HG03521 (cell line): ENCODE measurements around the gene HDAC6.
A peak's percentile ranks its signal among the peaks of the same experiment; 100 is the strongest.
"Not testable (repeated sequence)": the region's sequence is repeated elsewhere in the genome, so short reads cannot be mapped to it uniquely, and the experiment has no call there.

Experiments used
- ATAC-seq: cut with Tn5 transposase; IDR thresholded peaks from one replicate; pipeline ENCODE4 v1.9.1; 2021; ENCODE audit warnings: mild to moderate bottlenecking, moderate library complexity; ENCODE audit not compliant: unreplicated experiment

The HDAC6 gene

DNA sequence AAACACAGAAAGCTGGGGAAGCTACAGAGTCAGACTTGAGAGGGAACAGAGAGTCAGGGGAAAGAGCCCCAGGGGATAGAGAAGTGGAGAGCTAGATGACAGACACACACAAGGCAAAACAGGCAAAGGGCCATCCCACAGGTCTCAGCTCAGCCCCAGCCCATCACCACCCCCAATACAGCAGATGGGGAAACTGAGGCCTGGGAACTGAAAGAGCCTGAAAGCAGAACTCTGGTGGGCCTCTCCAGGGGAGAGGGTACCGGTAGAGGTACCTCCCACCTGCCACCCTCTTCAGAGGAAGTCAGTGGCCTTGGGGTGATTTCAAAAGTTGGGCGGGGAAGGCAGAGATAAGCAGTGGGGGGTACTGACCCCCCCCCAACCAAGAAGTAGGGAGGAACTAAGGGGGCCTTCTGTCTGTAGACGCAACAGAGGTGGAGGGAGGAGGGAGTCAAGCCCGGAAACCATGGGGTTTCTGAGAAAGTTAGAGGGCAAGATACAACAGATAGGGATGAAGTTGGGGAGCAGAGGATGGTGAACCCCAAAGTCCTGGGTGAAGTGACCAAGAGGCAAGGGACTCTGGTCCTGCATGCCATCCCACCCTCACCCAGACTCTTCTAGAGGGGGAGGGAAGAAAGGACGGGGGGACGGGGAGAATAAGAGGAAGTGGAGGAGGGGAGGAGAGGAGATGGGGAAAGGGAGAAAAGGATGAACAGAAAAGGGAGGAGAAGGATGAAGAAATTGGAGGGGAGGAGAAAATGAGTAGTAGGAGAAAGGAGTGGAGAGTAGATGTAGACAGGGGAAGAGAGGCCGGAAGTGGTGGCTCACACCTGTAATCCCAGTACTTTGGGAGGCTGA, 12.3 kb upstream of the HDAC6 start:
- ATAC-seq: no peak

DNA sequence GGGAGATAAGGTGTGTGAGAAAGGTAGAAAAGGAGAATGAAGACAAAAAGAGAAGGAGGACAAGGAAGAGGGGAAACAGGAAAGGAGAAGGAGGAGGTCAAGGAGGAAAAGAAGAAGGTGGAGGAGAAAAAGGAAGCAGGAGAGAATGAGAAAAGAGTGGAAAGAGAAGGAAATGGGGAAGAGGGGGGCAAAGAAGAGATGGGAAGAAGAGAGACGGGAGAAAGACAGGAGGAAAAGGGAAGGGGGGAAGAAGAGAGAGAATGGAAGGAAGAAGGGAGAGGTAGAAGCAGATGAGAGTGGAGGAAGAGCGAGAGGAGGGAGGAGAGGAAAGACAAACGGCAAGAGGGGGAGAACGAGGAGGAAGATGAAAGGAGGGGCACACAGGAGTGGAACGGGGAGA, 11.4 kb upstream of the HDAC6 start:
- no peak for ATAC-seq

DNA sequence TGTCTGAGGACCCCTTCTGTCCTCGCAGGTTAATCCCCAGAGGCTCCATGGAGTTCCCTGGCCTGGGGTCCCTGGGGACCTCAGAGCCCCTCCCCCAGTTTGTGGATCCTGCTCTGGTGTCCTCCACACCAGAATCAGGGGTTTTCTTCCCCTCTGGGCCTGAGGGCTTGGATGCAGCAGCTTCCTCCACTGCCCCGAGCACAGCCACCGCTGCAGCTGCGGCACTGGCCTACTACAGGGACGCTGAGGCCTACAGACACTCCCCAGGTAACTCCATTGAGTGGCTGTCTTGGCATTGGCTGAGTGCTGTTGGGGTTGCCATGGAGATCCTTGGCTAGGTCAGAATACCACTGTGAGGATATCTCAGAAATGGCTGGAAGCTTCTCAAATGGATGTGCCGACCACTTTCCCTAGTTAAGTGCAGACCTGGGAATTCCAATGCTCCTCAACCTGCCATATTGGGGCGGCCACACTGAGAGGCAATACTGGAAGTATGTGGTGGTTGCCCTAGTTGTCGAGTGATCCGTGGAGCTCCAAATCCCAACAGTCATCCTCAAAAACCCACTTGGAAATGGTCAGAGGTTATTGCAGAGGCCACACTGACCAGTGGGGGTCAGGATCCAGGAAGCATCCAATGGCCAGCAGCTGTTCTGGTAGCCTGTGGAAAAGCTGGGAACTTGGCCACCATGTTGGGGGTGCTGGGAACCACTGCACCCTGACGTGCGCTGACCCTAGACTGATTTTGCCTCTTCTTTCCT, 10.6 kb upstream of the HDAC6 start:
- no peak for ATAC-seq

DNA sequence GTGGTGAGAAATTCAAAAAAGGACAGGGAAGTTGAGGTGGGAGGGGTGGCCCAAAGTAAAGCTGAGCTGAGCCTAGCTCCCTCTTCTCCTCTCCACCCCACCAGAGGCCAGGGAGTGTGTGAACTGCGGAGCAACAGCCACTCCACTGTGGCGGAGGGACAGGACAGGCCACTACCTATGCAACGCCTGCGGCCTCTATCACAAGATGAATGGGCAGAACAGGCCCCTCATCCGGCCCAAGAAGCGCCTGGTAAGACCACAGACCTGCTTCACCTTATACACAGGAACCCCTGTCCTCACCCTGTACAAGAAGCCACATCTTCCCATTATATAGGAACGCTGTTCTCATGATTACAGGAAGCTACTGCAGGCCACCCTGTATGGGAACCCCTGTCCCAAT, 9.6 kb upstream of the HDAC6 start:
- no peak for ATAC-seq

- no peak for ATAC-seq
Observed at GRCh38 chrX:48793935-48794334, 7.9 kb upstream of the HDAC6 start.

- no peak for ATAC-seq
Observed at GRCh38 chrX:48794340-48794910, 7.4 kb upstream of the HDAC6 start.

DNA sequence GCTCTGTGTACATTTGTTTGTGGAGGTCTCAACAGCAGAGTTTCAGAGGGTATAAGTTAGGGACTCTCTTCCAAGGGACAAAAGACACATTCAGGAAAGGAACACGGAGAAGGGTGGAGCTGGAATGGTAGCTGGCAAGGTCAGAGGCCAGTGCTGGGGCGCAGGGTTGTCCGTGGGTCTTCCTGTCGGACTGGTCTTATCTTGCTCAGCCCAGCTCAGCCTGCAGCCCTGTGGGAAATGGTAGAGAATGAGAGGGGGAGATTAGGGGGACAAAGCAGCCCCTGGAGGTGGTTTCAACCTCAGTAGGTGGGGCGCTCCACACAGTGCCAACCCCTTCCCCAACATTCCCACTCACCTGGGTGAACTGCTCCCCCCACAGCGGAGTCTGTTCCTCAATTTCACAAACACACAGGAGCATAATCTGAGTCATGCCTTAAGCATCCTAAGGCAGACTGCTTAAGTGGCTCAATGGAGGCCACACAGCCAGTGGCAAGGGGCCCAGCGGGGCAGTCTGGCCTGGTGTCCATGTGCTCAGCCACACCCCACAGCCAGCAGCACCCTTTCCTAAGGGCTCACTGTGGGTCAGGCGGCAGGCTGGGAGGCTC, 6.9 kb upstream of the HDAC6 start:
- no peak for ATAC-seq

DNA sequence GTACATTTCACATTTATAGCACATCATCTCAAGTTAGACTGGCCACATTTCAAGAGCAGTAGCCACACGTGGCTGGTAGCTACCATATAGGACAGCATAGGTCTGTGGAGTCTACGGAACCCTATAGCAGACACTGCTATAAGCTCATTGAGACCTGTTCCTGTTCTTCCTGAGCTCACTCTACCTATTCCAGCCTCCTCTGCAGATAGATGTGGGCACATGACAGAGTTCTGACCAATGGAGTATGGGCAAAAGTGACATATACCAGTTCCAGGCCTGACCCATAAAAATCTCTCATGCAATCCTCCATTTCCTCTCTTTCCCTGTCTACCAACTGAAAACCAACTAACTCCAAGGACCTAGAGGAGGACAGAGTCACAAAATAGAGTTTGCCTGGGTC, 3.5 kb upstream of the HDAC6 start:
- no peak for ATAC-seq

- ATAC-seq: no peak
Observed at GRCh38 chrX:48800574-48801279, 1.1 kb upstream of the HDAC6 start.

DNA sequence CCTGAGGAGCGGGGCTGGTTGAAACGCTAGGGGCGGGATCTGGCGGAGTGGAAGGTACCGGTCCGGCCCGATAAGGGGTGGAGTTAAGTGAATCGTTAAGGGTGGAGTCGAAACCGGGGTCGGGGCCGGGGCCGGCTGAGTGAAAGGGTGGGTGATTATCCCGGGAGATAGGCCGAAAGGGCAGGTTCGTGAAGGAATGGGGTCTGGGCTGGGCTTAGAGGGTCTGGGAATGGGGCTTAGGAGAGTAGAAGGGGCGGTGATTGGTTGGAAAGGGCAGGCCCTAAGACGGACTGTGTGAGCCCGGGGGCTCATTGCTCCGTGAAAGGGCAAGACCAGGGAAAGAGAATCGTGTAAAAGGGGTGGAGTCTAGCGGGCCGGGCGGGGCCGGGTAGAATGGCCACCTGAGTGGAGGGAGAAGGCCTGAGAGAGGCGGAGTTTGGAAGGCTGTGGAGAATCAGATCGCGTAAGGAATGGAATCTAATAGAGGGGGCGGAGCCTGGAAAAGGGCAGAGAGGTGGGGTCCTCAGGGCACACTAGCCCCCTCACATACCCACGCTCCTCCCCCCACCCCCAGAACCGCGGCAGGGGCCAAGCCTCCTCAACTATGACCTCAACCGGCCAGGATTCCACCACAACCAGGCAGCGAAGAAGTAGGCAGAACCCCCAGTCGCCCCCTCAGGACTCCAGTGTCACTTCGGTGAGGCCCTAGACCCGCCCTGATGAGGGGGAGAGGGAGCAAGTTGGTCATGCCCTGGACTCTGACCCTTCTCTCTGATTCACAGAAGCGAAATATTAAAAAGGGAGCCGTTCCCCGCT, 430 bp downstream of the HDAC6 start:
- ATAC-seq: peak; percentile 30

DNA sequence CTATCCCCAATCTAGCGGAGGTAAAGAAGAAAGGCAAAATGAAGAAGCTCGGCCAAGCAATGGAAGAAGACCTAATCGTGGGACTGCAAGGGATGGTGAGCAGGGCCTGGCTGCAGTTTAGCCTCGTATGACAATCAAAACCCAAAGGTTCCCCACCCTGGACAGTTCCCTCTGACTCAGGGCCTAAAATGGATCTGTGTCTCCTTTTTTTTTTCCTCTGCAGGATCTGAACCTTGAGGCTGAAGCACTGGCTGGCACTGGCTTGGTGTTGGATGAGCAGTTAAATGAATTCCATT, 986 bp downstream of the HDAC6 start:
- ATAC-seq: no peak

DNA sequence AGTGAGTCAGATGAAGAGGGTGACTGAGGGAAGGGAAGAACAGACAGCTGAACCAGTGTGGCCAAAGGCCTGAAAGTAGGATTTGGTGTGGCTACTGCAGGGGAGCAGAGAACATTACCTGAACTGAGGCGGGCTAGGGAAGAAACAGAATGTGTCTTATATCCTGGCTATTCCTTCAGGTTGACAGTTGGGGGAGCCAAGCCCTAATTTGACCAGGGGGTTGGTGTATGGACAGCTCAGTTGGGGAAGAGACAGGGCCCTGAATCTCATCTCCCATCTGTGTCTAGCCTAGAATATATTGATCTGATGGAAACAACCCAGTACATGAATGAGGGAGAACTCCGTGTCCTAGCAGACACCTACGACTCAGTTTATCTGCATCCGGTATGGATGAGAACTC, 4.2 kb downstream of the HDAC6 start:
- ATAC-seq: no peak

GRCh38 chrX:48813644-48814043, 11.8 kb downstream of the HDAC6 start:
- ATAC-seq: no peak

GRCh38 chrX:48814722-48815121, 12.9 kb downstream of the HDAC6 start:
- ATAC-seq: no peak

- no peak for ATAC-seq
Observed at GRCh38 chrX:48815266-48815665, 13.4 kb downstream of the HDAC6 start.

DNA sequence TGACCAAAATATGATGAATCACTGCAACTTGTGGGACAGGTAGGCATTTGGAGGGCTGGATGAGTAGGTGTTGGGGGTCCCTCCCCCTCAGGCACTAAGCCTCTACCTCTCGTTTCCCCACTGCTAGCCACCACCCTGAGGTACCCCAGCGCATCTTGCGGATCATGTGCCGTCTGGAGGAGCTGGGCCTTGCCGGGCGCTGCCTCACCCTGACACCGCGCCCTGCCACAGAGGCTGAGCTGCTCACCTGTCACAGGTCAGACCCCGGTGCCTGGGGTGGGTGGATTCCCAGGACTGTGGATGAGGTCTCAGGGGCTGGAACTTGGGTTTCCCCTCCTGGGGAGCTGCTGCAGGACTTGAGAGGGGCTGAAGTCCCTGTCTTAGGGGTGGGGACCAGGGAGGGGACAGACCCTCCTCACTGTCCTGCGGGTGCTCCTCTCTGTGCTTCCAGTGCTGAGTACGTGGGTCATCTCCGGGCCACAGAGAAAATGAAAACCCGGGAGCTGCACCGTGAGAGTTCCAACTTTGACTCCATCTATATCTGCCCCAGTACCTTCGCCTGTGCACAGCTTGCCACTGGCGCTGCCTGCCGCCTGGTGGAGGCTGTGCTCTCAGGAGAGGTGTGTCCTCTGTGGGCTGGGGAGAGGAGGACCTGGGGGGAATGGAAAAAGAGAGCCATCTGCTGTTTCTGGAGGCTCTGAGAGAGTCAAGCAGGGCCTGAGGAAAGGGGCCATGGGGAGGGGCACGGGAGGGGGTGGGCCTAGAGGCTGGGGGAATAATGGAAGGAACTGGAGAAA, 14.3 kb downstream of the HDAC6 start:
- ATAC-seq: no peak

DNA sequence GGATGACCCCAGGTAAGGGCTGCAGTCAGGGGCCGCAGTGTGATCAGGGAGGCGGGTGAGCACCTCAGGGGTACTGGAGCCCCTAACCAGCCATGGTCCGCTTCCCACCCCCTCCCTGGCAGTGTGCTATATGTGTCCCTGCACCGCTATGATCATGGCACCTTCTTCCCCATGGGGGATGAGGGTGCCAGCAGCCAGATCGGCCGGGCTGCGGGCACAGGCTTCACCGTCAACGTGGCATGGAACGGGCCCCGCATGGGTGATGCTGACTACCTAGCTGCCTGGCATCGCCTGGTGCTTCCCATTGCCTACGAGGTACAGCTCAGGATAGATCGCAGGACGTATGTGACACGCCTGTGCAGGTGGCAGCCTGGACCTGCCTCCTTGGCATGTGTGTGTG, 16.2 kb downstream of the HDAC6 start:
- ATAC-seq: no peak

GRCh38 chrX:48818866-48819265, 17.0 kb downstream of the HDAC6 start:
- no peak for ATAC-seq

- ATAC-seq: not testable (repeated sequence)
Observed at GRCh38 chrX:48819394-48819793, 17.5 kb downstream of the HDAC6 start.
